ENCODE data around the gene HSD17B2. TPM values are rescaled to one million over a fixed set of nuclear protein-coding genes. Genes with fewer than 3 reads are reported as not detected.

Gene HSD17B2
- total and polyA plus RNA-seq, 2 donors (not counting 1 experiment from before 2014, with no cell fraction given) = 0.33 to 1.6 TPM

GRCh38 chr16:82041542-82041941 lies 6.5 kb downstream of the HSD17B2 start:
- H2AFZ ChIP-seq (ENCODE audit: low read length) = no peak overlapping the region
- no peaks in the 10 kb centered on the region for H4K20me1 ChIP-seq (ENCODE audit: control insufficient read depth, extremely low read depth, insufficient read depth, low read length)
- H3K27ac ChIP-seq (ENCODE audit: insufficient read depth, low read length) = no peak overlapping the region
- no peak overlapping the region for H3K4me2 ChIP-seq (ENCODE audit: extremely low read depth, insufficient read depth, low read length)
- no peaks in the 10 kb centered on the region for H3K79me2 ChIP-seq (ENCODE audit: control insufficient read depth, insufficient read depth, low read length)
- H3K36me3 ChIP-seq (ENCODE audit: control insufficient read depth, insufficient read depth, low read length) = no peaks in the 10 kb centered on the region
- no peaks in the 10 kb centered on the region for H3K27me3 ChIP-seq (ENCODE audit: control insufficient read depth, insufficient read depth, low read length)
- H3K4me3 ChIP-seq (replicated peaks in 1 of 4; ENCODE audit: control extremely low read depth in 1 of 4, insufficient read depth in 1 of 4, low read depth in 3 of 4, low read length in 4 of 4) = no peak overlapping the region
- no peaks in the 10 kb centered on the region for H3K9me3 ChIP-seq (ENCODE audit: control insufficient read depth, insufficient read depth, low read depth, low read length)
- no peak overlapping the region for H3K9ac ChIP-seq (ENCODE audit: insufficient read depth, low read length)
- DNase-seq (ENCODE audit: low read depth in 2 of 2) = no peak
- TF ChIP-seq EZH2 (IDR thresholded peaks at IDR 0.05; ENCODE audit: low read length, missing control alignments) = no peak
- TF ChIP-seq, protein P1, sequence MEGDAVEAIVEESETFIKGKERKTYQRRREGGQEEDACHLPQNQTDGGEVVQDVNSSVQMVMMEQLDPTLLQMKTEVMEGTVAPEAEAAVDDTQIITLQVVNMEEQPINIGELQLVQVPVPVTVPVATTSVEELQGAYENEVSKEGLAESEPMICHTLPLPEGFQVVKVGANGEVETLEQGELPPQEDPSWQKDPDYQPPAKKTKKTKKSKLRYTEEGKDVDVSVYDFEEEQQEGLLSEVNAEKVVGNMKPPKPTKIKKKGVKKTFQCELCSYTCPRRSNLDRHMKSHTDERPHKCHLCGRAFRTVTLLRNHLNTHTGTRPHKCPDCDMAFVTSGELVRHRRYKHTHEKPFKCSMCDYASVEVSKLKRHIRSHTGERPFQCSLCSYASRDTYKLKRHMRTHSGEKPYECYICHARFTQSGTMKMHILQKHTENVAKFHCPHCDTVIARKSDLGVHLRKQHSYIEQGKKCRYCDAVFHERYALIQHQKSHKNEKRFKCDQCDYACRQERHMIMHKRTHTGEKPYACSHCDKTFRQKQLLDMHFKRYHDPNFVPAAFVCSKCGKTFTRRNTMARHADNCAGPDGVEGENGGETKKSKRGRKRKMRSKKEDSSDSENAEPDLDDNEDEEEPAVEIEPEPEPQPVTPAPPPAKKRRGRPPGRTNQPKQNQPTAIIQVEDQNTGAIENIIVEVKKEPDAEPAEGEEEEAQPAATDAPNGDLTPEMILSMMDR (conservative IDR thresholded peaks at IDR 0.05 in 1 of 2, IDR thresholded peaks at IDR 0.05 in 1 of 2; ENCODE audit: low read depth in 1 of 2, low read length in 2 of 2) = no peak
- H3K4me1 ChIP-seq (ENCODE audit: control insufficient read depth, extremely low read depth, insufficient read depth, low read length) = peaks cover 11% of the 10 kb centered on the region

DNA sequence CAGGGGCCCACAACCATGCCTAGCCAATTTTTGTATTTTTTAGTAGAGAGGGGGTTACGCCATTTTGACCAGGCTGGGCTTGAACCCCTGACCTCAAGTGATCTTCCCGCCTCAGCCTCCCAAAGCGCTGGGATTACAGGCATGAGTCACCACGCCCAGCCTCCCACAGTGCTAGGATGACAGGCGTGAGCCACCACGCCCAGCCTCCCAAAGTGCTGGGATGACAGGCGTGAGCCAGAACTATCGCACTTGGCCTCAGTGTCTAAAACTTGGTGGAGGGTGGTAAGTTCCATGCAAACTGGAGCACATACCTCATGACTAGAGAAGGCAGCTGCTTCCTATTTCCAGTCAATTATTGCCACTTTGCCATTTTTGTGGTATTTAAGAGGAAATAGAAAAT lies 7.1 kb downstream of the HSD17B2 start:
- Histone ChIP-seq H2AFZ (ENCODE audit: low read length) (no peak overlapping the region), H3K9me3 (ENCODE audit: control insufficient read depth, insufficient read depth, low read depth, low read length) (no peaks in the 10 kb centered on the region)

GRCh38 chr16:82042846-82043245 lies 7.8 kb downstream of the HSD17B2 start:
- H2AFZ ChIP-seq (ENCODE audit: low read length) = no peak overlapping the region
- no peak overlapping the region for H3K4me3 ChIP-seq (replicated peaks in 1 of 4; ENCODE audit: control extremely low read depth in 1 of 4, insufficient read depth in 1 of 4, low read depth in 3 of 4, low read length in 4 of 4)
- no peaks in the 10 kb centered on the region for H4K20me1 ChIP-seq (ENCODE audit: control insufficient read depth, extremely low read depth, insufficient read depth, low read length)
- no peak overlapping the region for H3K27ac ChIP-seq (ENCODE audit: insufficient read depth, low read length)
- no peak overlapping the region for H3K9ac ChIP-seq (ENCODE audit: insufficient read depth, low read length)
- peaks cover 11% of the 10 kb centered on the region for H3K4me1 ChIP-seq (ENCODE audit: control insufficient read depth, extremely low read depth, insufficient read depth, low read length)
- H3K9me3 ChIP-seq (ENCODE audit: control insufficient read depth, insufficient read depth, low read depth, low read length) = no peaks in the 10 kb centered on the region
- no peaks in the 10 kb centered on the region for H3K36me3 ChIP-seq (ENCODE audit: control insufficient read depth, insufficient read depth, low read length)
- H3K27me3 ChIP-seq (ENCODE audit: control insufficient read depth, insufficient read depth, low read length) = no peaks in the 10 kb centered on the region
- no peak overlapping the region for H3K4me2 ChIP-seq (ENCODE audit: extremely low read depth, insufficient read depth, low read length)
- H3K79me2 ChIP-seq (ENCODE audit: control insufficient read depth, insufficient read depth, low read length) = no peaks in the 10 kb centered on the region
- peak in 1 of 2 donors; percentile 68 for DNase-seq (ENCODE audit: low read depth in 2 of 2)
- TF ChIP-seq, protein P1 (conservative IDR thresholded peaks at IDR 0.05 in 1 of 2, IDR thresholded peaks at IDR 0.05 in 1 of 2; ENCODE audit: low read depth in 1 of 2, low read length in 2 of 2) = no peak

More for the DNA sequence above, 7.1 kb downstream of the HSD17B2 start:
- no peak for TF ChIP-seq EZH2 (IDR thresholded peaks at IDR 0.05; ENCODE audit: low read length, missing control alignments)
- TF ChIP-seq, protein P1 (conservative IDR thresholded peaks at IDR 0.05 in 1 of 2, IDR thresholded peaks at IDR 0.05 in 1 of 2; ENCODE audit: low read depth in 1 of 2, low read length in 2 of 2) = no peak
- H3K27me3 ChIP-seq (ENCODE audit: control insufficient read depth, insufficient read depth, low read length) = no peaks in the 10 kb centered on the region
- no peak overlapping the region for H3K27ac ChIP-seq (ENCODE audit: insufficient read depth, low read length)
- no peak overlapping the region for H3K4me3 ChIP-seq (replicated peaks in 1 of 4; ENCODE audit: control extremely low read depth in 1 of 4, insufficient read depth in 1 of 4, low read depth in 3 of 4, low read length in 4 of 4)
- peaks cover 11% of the 10 kb centered on the region for H3K4me1 ChIP-seq (ENCODE audit: control insufficient read depth, extremely low read depth, insufficient read depth, low read length)
- no peak overlapping the region for H3K9ac ChIP-seq (ENCODE audit: insufficient read depth, low read length)
- no peaks in the 10 kb centered on the region for H3K79me2 ChIP-seq (ENCODE audit: control insufficient read depth, insufficient read depth, low read length)
- no peaks in the 10 kb centered on the region for H3K36me3 ChIP-seq (ENCODE audit: control insufficient read depth, insufficient read depth, low read length)
- DNase-seq (ENCODE audit: low read depth in 2 of 2) = peak in 1 of 2 donors; percentile 53
- H4K20me1 ChIP-seq (ENCODE audit: control insufficient read depth, extremely low read depth, insufficient read depth, low read length) = no peaks in the 10 kb centered on the region
- H3K4me2 ChIP-seq (ENCODE audit: extremely low read depth, insufficient read depth, low read length) = no peak overlapping the region
